ENCODE results near the gene CAMKMT. TPM values are rescaled to one million over a fixed set of nuclear protein-coding genes. Genes with fewer than 3 reads are reported as not detected.

Gene CAMKMT
- 7.7 and 11.6 TPM in 2 replicates for total RNA-seq

DNA sequence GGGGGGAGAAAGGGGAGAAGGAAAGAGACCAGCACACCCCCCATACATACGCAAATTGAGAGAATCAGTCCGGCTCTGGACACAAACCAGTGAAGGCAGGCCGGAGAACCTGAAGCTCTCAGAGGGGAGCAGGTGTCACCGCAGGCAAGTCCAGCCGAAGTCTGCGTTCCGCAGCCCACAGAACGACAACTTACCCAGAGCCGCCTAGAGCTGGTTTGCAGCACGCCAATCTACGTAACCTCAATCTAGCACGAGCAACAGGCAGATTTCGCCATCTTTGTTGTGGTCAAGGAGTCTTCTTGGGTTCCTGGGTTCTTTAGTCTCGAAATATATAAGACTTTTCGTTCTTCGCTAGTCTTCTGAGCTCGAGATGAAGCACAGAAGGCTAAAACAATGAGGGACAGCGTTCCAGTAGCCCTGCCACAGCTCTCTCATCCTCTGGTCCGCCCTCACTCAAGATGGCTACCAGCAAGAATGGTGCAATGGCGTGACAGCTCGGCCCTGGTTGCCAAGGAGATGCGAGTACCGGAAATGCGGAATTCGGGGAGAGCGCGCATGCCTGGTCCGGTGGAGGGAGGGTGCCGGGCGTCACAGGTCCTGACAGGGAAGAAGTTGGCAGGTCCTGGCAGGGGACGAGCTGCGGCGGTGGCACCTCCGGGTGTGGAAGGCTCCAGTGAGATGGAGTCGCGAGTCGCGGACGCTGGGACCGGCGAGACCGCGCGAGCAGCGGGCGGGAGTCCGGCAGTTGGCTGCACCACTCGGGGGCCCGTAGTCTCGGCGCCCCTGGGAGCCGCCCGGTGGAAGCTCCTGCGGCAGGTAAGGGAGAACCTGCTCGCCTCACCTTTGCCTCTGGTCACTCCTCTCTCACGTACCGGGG is at the start of gene CAMKMT, which contains the start of gene PREPL:
Gene CAMKMT (plus strand): TSS at position 618 of the 877 bp plus-strand sequence.
Gene PREPL (minus strand): TSS at position 165 of the 877 bp plus-strand sequence. CDS start 15,152 bp downstream, outside the sequence.

Other genes starting within 250 kb of the CAMKMT start
- gene PPM1B, start 193.1 kb upstream of the CAMKMT start, total RNA-seq, result 8.2 and 9.6 TPM in 2 replicates
- not detected in 2 replicates for gene SLC3A1, start 86.5 kb upstream of the CAMKMT start, total RNA-seq
- 24.4 and 29.5 TPM in 2 replicates for gene PREPL, start 453 bp upstream of the CAMKMT start, total RNA-seq